ENCODE measurements around the gene ITPRIP. TPM values are rescaled to one million over a fixed set of nuclear protein-coding genes. Genes with fewer than 3 reads are reported as not detected.

The ITPRIP gene
- total RNA-seq, 1 donor from 2014 or later, result 7.0 TPM

DNA sequence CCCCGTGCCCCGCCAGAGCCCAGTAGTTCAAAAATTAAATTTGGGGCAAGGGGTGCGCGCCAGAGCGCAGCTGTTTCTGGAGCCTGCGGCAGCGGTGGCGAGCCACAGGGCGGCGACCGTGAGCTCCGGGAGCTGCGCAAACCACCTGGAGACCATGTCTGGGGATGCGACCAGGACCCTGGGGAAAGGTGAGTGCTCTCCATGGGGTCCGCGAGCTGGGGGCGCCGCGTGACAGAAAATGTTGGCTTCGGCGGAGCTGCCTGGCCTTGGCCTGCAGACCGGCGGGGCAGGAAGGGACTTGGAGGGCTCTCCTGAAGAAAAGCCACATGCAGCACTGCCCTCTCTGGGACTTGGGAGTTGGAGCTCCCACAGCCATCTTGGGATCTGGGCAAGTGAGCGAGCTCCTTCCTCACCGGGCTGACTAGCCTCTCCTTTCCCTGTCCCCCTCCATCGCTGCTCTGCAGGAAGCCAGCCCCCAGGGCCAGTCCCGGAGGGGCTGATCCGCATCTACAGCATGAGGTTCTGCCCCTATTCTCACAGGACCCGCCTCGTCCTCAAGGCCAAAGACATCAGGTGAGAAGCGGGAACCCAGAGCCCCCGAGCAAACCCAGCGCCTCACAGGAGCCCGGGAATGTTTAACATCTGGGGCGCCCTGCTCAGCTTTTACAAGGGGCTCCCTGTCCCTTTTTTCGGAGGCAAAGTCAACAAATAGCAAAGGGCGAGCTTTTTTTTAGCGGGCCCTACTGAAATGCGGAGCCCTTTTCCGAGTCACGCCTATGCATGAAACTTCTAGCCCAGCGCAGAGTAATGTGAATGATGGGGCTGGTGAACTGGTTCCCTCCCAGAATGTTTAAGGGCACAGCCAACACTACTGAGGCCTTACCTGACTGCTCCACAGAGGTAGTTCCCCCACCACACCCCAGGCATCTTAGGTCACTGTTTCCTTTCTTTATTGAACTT is 63.2 kb downstream of the ITPRIP start:
- Mint-ChIP-seq H3K27me3 (peaks cover 9% of the 10 kb centered on the region), H3K9me3 (ENCODE audit: low read depth) (no peaks in the 10 kb centered on the region), H3K4me1 (ENCODE audit: low read depth) (peaks cover 5% of the 10 kb centered on the region), H3K36me3 (ENCODE audit: insufficient read depth) (no peaks in the 10 kb centered on the region), H3K4me3 (ENCODE audit: low read depth) (peak overlapping the region; percentile 72), H3K27ac (peak overlapping the region; percentile 74)
- peak; percentile 47 for DNase-seq (ENCODE audit: low spot score, unreplicated experiment)
- TF ChIP-seq, protein P1, sequence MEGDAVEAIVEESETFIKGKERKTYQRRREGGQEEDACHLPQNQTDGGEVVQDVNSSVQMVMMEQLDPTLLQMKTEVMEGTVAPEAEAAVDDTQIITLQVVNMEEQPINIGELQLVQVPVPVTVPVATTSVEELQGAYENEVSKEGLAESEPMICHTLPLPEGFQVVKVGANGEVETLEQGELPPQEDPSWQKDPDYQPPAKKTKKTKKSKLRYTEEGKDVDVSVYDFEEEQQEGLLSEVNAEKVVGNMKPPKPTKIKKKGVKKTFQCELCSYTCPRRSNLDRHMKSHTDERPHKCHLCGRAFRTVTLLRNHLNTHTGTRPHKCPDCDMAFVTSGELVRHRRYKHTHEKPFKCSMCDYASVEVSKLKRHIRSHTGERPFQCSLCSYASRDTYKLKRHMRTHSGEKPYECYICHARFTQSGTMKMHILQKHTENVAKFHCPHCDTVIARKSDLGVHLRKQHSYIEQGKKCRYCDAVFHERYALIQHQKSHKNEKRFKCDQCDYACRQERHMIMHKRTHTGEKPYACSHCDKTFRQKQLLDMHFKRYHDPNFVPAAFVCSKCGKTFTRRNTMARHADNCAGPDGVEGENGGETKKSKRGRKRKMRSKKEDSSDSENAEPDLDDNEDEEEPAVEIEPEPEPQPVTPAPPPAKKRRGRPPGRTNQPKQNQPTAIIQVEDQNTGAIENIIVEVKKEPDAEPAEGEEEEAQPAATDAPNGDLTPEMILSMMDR (IDR thresholded peaks at IDR 0.05; ENCODE audit: unreplicated experiment), result peak; percentile 86

DNA sequence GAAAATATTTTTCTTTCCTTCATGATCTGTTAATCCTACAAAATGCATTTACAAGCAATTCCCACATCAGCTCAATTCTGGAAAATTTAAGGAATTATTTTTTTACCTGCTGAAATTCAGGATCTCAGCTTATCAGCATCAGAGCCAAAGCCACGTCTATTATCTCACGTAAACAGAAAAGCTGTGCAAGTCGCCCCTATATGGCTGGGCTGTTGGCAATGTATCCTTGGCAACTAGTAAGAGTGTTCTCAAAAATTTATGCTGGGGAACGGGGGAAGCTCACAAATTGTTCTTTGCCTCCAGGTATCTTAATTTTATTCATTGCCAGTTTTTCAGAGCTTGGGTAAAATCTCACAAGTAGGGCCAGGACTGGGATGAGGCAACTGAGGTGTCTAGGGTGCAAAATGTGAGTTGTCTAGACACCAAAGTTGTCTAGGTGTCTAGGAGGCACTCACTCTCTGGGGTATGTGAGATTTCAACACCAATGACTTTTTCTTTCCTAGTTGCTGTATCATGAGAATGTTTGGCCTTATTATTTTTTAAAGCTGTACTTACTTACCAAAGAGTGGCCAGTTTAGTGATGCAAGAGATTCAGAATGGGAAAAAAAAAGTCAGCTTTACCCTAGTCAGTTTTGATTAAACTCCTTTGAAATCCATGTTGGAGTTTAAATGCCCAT is 64.2 kb downstream of the ITPRIP start:
- Mint-ChIP-seq H3K36me3 (ENCODE audit: insufficient read depth) (no peaks in the 10 kb centered on the region), H3K4me3 (ENCODE audit: low read depth) (peak overlapping the region; percentile 72), H3K27me3 (peaks cover 9% of the 10 kb centered on the region), H3K4me1 (ENCODE audit: low read depth) (peaks cover 5% of the 10 kb centered on the region), H3K9me3 (ENCODE audit: low read depth) (no peaks in the 10 kb centered on the region), H3K27ac (no peak overlapping the region)
- no peak for DNase-seq (ENCODE audit: low spot score, unreplicated experiment)
- TF ChIP-seq, protein P1 (IDR thresholded peaks at IDR 0.05; ENCODE audit: unreplicated experiment), result no peak

DNA sequence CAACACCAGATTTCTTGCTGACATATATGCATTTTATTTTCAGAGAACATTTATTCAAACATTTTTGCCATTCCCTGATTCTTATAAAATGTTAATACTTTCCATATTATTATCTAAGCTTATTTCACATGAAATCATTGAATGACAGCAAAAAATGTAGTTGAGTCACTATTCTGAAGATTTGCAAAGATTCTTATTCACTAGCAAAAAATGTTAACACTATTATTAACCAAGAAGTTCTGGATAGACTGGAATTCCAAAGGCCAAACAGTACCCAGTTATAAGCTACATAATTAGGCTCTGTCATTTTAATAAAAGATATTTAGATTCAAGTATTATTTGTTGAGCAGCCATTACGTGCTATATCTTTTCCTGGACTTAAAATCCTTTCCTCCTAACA is 65.0 kb downstream of the ITPRIP start:
- TF ChIP-seq, protein P1 (IDR thresholded peaks at IDR 0.05; ENCODE audit: unreplicated experiment), result no peak

DNA sequence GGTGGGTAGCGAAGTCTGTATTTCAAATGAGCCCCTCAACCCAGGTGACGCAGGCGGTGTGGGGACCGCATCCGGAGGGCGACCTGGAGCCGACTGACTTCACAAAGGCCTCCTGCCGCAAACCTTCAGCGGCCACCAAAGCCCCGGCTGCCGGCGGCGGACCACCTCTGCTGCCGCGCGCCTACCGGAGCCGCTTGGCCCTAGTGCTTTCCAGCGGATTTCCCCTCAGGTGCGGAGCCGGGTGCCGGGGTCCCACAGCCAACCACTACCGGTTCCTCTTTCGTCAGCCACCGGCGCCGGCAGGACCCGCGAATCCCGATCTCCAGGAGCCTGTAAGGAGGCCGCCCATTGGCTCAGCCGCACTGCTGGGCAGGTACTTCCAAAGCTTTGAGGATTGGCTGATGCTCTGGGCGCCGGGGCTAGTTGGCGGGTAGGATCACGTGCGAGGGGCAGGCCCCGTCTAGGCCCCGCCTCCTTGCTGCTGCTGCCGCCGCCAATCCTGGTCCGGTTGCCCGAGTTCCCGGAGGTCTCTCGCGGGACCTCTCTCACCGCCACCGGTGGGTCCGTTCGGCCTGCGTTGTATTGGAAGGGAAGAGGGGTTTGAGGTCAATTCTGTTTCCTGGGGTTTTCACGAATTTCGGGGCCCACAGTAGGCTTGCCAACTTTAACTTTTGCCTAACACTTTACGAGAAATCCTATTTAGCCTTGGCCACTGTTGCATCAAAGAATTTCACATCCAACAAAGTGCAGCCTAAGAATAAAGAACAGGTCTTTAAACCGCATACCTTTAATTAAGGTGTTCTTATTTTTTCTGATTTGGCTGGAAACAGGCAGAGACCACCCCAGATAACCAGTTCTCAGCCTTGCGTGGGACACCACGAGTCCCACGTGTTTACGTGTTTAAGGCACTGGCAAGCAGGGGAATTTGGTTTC is 69.3 kb downstream of the ITPRIP start, which contains the start of gene GSTO2:
TSS of gene GSTO2 (plus strand) at position 472 of the 933 bp plus-strand sequence. CDS start 5,732 bp downstream, outside the sequence.
- H3K27ac Mint-ChIP-seq, result peak within 1 kb of the TSS; percentile 96

More for the DNA sequence above, 65.0 kb downstream of the ITPRIP start:
- Mint-ChIP-seq H3K27ac (no peak overlapping the region), H3K4me3 (ENCODE audit: low read depth) (no peak overlapping the region), H3K9me3 (ENCODE audit: low read depth) (no peaks in the 10 kb centered on the region), H3K36me3 (ENCODE audit: insufficient read depth) (peaks cover under 1% of the 10 kb centered on the region), H3K27me3 (peaks cover 9% of the 10 kb centered on the region), H3K4me1 (ENCODE audit: low read depth) (peaks cover 7% of the 10 kb centered on the region)
- DNase-seq (ENCODE audit: low spot score, unreplicated experiment), result no peak

More for the DNA sequence above, 69.3 kb downstream of the ITPRIP start, which contains the start of gene GSTO2:
- TF ChIP-seq, protein P1 (IDR thresholded peaks at IDR 0.05; ENCODE audit: unreplicated experiment), result no peak
- no peaks in the 10 kb centered on the region for H3K9me3 Mint-ChIP-seq (ENCODE audit: low read depth)
- no peaks in the 10 kb centered on the region for H3K27me3 Mint-ChIP-seq
- peak within 1 kb of the TSS; percentile 88 for H3K4me3 Mint-ChIP-seq (ENCODE audit: low read depth)
- peaks cover 10% of the 10 kb centered on the region for H3K4me1 Mint-ChIP-seq (ENCODE audit: low read depth)
- peaks cover 9% of the 10 kb centered on the region for H3K36me3 Mint-ChIP-seq (ENCODE audit: insufficient read depth)
- peak; percentile 95 for DNase-seq (ENCODE audit: low spot score, unreplicated experiment)

All from progenitor cell of endocrine pancreas (in vitro differentiated cells).